MM.1S (cell line): Measurements from ENCODE around the gene NAE1.

Experiments used
- EZH2 ChIP-seq: fragments of 300-600 bp; sonication (generic); optimal IDR thresholded peaks from 2 replicates; pipeline ENCODE3; 2017; ENCODE audit warnings: low read depth, mild to moderate bottlenecking, antibody characterized with exemption, low read length, mixed read lengths
- EZH2phosphoT487 ChIP-seq: fragments of 300-600 bp; sonication (generic); IDR thresholded peaks from 2 replicates; pipeline ENCODE4 v1.6.1; 2018; ENCODE audit warnings: antibody characterized with exemption, low read length
- TF ChIP-seq, protein P1 (sequence below): fragments of 300-600 bp; sonication (generic); IDR thresholded peaks from 2 replicates; pipeline ENCODE4 v1.5.1; 2016; ENCODE audit warnings: antibody characterized with exemption, low read length, mixed read lengths

- no peak for TF ChIP-seq EZH2phosphoT487
- TF ChIP-seq, protein P1, sequence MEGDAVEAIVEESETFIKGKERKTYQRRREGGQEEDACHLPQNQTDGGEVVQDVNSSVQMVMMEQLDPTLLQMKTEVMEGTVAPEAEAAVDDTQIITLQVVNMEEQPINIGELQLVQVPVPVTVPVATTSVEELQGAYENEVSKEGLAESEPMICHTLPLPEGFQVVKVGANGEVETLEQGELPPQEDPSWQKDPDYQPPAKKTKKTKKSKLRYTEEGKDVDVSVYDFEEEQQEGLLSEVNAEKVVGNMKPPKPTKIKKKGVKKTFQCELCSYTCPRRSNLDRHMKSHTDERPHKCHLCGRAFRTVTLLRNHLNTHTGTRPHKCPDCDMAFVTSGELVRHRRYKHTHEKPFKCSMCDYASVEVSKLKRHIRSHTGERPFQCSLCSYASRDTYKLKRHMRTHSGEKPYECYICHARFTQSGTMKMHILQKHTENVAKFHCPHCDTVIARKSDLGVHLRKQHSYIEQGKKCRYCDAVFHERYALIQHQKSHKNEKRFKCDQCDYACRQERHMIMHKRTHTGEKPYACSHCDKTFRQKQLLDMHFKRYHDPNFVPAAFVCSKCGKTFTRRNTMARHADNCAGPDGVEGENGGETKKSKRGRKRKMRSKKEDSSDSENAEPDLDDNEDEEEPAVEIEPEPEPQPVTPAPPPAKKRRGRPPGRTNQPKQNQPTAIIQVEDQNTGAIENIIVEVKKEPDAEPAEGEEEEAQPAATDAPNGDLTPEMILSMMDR: no peak
- no peak for TF ChIP-seq EZH2
Observed at GRCh38 chr16:66840883-66841282, 10.1 kb upstream of the NAE1 start.
